ENCODE results near the gene TNNT3. TPM values are rescaled to one million over a fixed set of nuclear protein-coding genes. Genes with fewer than 3 reads are reported as not detected.
A peak's percentile ranks its signal among the peaks of the same experiment; 100 is the strongest.
"Not testable (repeated sequence)": the region's sequence is repeated elsewhere in the genome, so short reads cannot be mapped to it uniquely, and the experiment has no call there.

The TNNT3 gene
- total and polyA plus RNA-seq, 2 donors from 2014 or later = 0.60 TPM; not detected in 1

- Histone ChIP-seq H3K9me3 (ENCODE audit: control insufficient read depth in 2 of 3, insufficient read depth in 1 of 3, low read length in 3 of 3) (no peaks in the 10 kb centered on the region), H3K36me3 (ENCODE audit: control insufficient read depth in 2 of 3, insufficient read depth in 3 of 3, low read length in 3 of 3) (no peaks in the 10 kb centered on the region), H3K9ac (ENCODE audit: low read length in 3 of 3) (no peak overlapping the region), H3K27ac (ENCODE audit: low read depth in 2 of 2, low read length in 2 of 2) (no peak overlapping the region), H3K27me3 (ENCODE audit: control insufficient read depth, insufficient read depth, low read length) (no peaks in the 10 kb centered on the region), H3K4me3 (ENCODE audit: low read length in 3 of 3) (no peak overlapping the region), H3K4me1 (ENCODE audit: control insufficient read depth in 2 of 3, insufficient read depth in 2 of 3, low read depth in 1 of 3, low read length in 3 of 3) (no peaks in the 10 kb centered on the region)
- DNase-seq (peak; percentile 90 to 95 (median 91)), FAIRE-seq (no peak)
- TF ChIP-seq CTCF (IDR thresholded peaks at IDR 0.05; ENCODE audit: borderline replicate concordance, extremely low read depth, insufficient read depth) = peak; percentile 91
- intact Hi-C loops (cut with DNase I) = no loop called here
These were observed 37.0 kb upstream of the TNNT3 start for GRCh38 chr11:1882265-1883238.

DNA sequence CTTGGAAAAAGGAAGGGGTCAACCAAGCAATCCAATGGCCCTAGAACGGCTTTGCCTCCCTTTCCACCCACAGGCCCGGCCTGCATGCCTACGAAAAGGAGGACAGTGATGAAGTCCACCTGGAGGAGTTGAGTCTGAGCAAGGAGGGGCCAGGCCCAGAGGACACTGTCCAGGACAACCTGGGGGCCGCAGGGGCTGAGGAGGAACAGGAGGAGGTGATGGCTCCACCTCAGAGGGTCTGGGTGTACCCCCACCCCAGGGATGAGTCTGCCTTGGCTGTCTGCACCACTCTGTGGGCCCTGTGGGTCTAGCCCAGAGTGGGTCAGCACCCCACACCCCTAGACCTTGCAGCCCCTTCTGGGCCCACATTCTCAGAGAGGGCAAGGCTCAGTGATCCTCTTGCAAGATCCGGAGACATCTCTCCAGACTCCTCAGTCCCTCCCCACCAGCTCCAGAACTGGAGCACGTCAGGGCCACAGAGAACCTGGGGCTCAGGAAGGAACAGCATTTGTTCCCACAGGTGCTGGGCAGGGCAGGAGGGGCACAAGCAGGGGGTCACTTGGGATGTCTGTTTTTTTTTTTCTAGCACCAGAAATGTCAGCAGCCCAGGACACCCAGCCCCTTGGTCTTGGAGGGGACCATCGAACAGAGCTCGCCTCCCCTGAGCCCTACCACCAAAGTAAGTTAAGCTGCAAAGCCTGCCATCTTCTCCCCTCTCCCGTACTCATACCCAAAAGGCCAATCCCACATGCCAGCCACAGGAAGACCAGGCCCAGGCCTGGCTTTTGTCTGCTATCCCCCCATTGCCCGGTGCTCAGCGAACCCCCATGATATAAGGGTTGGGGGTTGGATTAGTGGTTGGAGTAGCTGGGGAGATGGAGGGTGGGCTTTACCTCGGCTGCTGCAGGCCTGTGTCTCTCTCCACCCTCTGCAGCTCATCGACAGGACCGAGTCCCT is 35.9 kb upstream of the TNNT3 start:
- Histone ChIP-seq H3K9ac (ENCODE audit: low read length in 3 of 3) (no peak overlapping the region), H3K27ac (ENCODE audit: low read depth in 2 of 2, low read length in 2 of 2) (no peak overlapping the region), H3K4me3 (ENCODE audit: low read length in 3 of 3) (no peak overlapping the region), H3K36me3 (ENCODE audit: control insufficient read depth in 2 of 3, insufficient read depth in 3 of 3, low read length in 3 of 3) (no peaks in the 10 kb centered on the region), H3K4me1 (ENCODE audit: control insufficient read depth in 2 of 3, insufficient read depth in 2 of 3, low read depth in 1 of 3, low read length in 3 of 3) (no peaks in the 10 kb centered on the region), H3K9me3 (ENCODE audit: control insufficient read depth in 2 of 3, insufficient read depth in 1 of 3, low read length in 3 of 3) (no peaks in the 10 kb centered on the region), H3K27me3 (ENCODE audit: control insufficient read depth, insufficient read depth, low read length) (no peaks in the 10 kb centered on the region)
- intact Hi-C loops (cut with DNase I) = no loop called here
- FAIRE-seq = no peak
- no peak for TF ChIP-seq CTCF (IDR thresholded peaks at IDR 0.05; ENCODE audit: borderline replicate concordance, extremely low read depth, insufficient read depth)
- DNase-seq = peak in 3 of 5 donors; percentile 22 to 58 (median 51)

DNA sequence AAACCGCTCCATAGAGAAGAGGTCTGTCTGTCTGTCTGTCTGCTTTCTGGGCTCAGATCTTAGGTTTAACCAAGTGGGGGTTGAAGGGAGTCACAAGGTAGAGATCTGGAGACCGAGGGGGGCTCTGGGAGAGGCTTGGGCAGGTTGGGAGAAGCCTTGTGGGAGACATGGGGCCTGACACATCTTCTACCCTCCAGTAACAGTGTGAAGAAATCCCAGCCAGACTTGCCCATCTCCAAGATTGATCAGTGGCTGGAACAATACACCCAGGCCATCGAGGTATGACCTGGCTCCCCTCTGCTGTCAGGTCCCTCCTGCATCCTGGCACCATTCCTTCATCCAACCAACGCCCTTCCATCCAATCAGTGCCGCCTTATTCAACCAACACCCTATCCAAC is 35.2 kb upstream of the TNNT3 start:
- no peaks in the 10 kb centered on the region for H3K36me3 ChIP-seq (ENCODE audit: control insufficient read depth in 2 of 3, insufficient read depth in 3 of 3, low read length in 3 of 3)

GRCh38 chr11:1886551-1886950 is 33.0 kb upstream of the TNNT3 start:
- H3K9me3 ChIP-seq (ENCODE audit: control insufficient read depth in 2 of 3, insufficient read depth in 1 of 3, low read length in 3 of 3); H3K27me3 ChIP-seq (ENCODE audit: control insufficient read depth, insufficient read depth, low read length); H3K36me3 ChIP-seq (ENCODE audit: control insufficient read depth in 2 of 3, insufficient read depth in 3 of 3, low read length in 3 of 3); H3K9ac ChIP-seq (ENCODE audit: low read length in 3 of 3); intact Hi-C loops (cut with DNase I); H3K27ac ChIP-seq (ENCODE audit: low read depth in 2 of 2, low read length in 2 of 2); DNase-seq; FAIRE-seq; H3K4me3 ChIP-seq (ENCODE audit: low read length in 3 of 3); H3K4me1 ChIP-seq (ENCODE audit: control insufficient read depth in 2 of 3, insufficient read depth in 2 of 3, low read depth in 1 of 3, low read length in 3 of 3): not testable (repeated sequence)

More for the DNA sequence above, 35.2 kb upstream of the TNNT3 start:
- intact Hi-C loops (cut with DNase I) = no loop called here
- no peak overlapping the region for H3K9ac ChIP-seq (ENCODE audit: low read length in 3 of 3)
- FAIRE-seq = no peak
- H3K27me3 ChIP-seq (ENCODE audit: control insufficient read depth, insufficient read depth, low read length) = no peaks in the 10 kb centered on the region
- TF ChIP-seq CTCF (IDR thresholded peaks at IDR 0.05; ENCODE audit: borderline replicate concordance, extremely low read depth, insufficient read depth) = no peak
- no peak overlapping the region for H3K4me3 ChIP-seq (ENCODE audit: low read length in 3 of 3)
- no peaks in the 10 kb centered on the region for H3K4me1 ChIP-seq (ENCODE audit: control insufficient read depth in 2 of 3, insufficient read depth in 2 of 3, low read depth in 1 of 3, low read length in 3 of 3)
- peak in 2 of 5 donors; percentile 13 to 17 for DNase-seq
- no peaks in the 10 kb centered on the region for H3K9me3 ChIP-seq (ENCODE audit: control insufficient read depth in 2 of 3, insufficient read depth in 1 of 3, low read length in 3 of 3)
- no peak overlapping the region for H3K27ac ChIP-seq (ENCODE audit: low read depth in 2 of 2, low read length in 2 of 2)

All from kidney (tissue), 14 donors.